ENCODE data around the gene SH3BGRL.
A peak's percentile ranks its signal among the peaks of the same experiment; 100 is the strongest.

Gene SH3BGRL

GRCh38 chrX:81257817-81258216 lies 55.9 kb downstream of the SH3BGRL start:
- H3K9me3 ChIP-seq (ENCODE audit: control extremely low read depth in 1 of 5, control insufficient read depth in 4 of 5, insufficient read depth in 2 of 5, low read depth in 1 of 5, low read length in 4 of 5) = no peaks in the 10 kb centered on the region
- peaks cover 0 to 6% (median 1%) of the 10 kb centered on the region in 4 experiments for H3K4me1 ChIP-seq (ENCODE audit: control extremely low read depth in 1 of 4, control insufficient read depth in 4 of 4, insufficient read depth in 4 of 4, low read length in 3 of 4)
- no peaks in the 10 kb centered on the region for H3K27me3 ChIP-seq (replicated peaks in 2 of 5; ENCODE audit: control insufficient read depth in 4 of 5, insufficient read depth in 5 of 5, low read length in 4 of 5)
- no peak for DNase-seq
- ChIA-PET CTCF (no interaction called here), POLR2A (no interaction called here)
- H3K27ac ChIP-seq (ENCODE audit: insufficient read depth in 1 of 2, low read depth in 1 of 2, low read length in 2 of 2, poor library complexity in 1 of 2, severe bottlenecking in 2 of 2) = no peak overlapping the region
- H3K36me3 ChIP-seq (ENCODE audit: control insufficient read depth in 4 of 4, insufficient read depth in 4 of 4, low read length in 3 of 4) = no peaks in the 10 kb centered on the region
- no peak overlapping the region for H3K4me3 ChIP-seq (ENCODE audit: control insufficient read depth in 1 of 7, extremely low read depth in 1 of 7, insufficient read depth in 4 of 7, low read depth in 2 of 7, low read length in 6 of 7)

- Histone ChIP-seq H3K27me3 (replicated peaks in 2 of 5; ENCODE audit: control insufficient read depth in 4 of 5, insufficient read depth in 5 of 5, low read length in 4 of 5) (no peaks in the 10 kb centered on the region), H3K4me1 (ENCODE audit: control extremely low read depth in 1 of 4, control insufficient read depth in 4 of 4, insufficient read depth in 4 of 4, low read length in 3 of 4) (peaks cover 0 to 6% (median 1%) of the 10 kb centered on the region in 4 experiments), H3K4me3 (ENCODE audit: control insufficient read depth in 1 of 7, extremely low read depth in 1 of 7, insufficient read depth in 4 of 7, low read depth in 2 of 7, low read length in 6 of 7) (no peak overlapping the region), H3K27ac (ENCODE audit: insufficient read depth in 1 of 2, low read depth in 1 of 2, low read length in 2 of 2, poor library complexity in 1 of 2, severe bottlenecking in 2 of 2) (no peak overlapping the region), H3K36me3 (ENCODE audit: control insufficient read depth in 4 of 4, insufficient read depth in 4 of 4, low read length in 3 of 4) (no peaks in the 10 kb centered on the region), H3K9me3 (ENCODE audit: control extremely low read depth in 1 of 5, control insufficient read depth in 4 of 5, insufficient read depth in 2 of 5, low read depth in 1 of 5, low read length in 4 of 5) (no peaks in the 10 kb centered on the region)
- 50% methylated on average over 1 of the region's 1 CpG for WGBS (ENCODE audit: insufficient coverage)
- no peak for DNase-seq
- POLR2A ChIA-PET = no interaction called here
- CTCF ChIA-PET = no interaction called here
Observed at GRCh38 chrX:81259020-81259713, 57.3 kb downstream of the SH3BGRL start.

GRCh38 chrX:81259714-81260395 lies 58.0 kb downstream of the SH3BGRL start:
- no CpG with 5 or more reads among the region's 3 CpGs for WGBS (ENCODE audit: insufficient coverage)
- ChIA-PET CTCF (interaction anchor here (1.3 kb wide), 1 partner anchor 58 kb away, joined by 3 read pairs; the partner anchor contains the start of genes HMGN5 and SH3BGRL), POLR2A (no interaction called here)
- Histone ChIP-seq H3K4me1 (ENCODE audit: control extremely low read depth in 1 of 4, control insufficient read depth in 4 of 4, insufficient read depth in 4 of 4, low read length in 3 of 4) (peaks cover 0 to 6% (median 1%) of the 10 kb centered on the region in 4 experiments), H3K9me3 (ENCODE audit: control extremely low read depth in 1 of 5, control insufficient read depth in 4 of 5, insufficient read depth in 2 of 5, low read depth in 1 of 5, low read length in 4 of 5) (no peaks in the 10 kb centered on the region), H3K4me3 (ENCODE audit: control insufficient read depth in 1 of 7, extremely low read depth in 1 of 7, insufficient read depth in 4 of 7, low read depth in 2 of 7, low read length in 6 of 7) (no peak overlapping the region), H3K27ac (ENCODE audit: insufficient read depth in 1 of 2, low read depth in 1 of 2, low read length in 2 of 2, poor library complexity in 1 of 2, severe bottlenecking in 2 of 2) (no peak overlapping the region), H3K27me3 (replicated peaks in 2 of 5; ENCODE audit: control insufficient read depth in 4 of 5, insufficient read depth in 5 of 5, low read length in 4 of 5) (no peaks in the 10 kb centered on the region), H3K36me3 (ENCODE audit: control insufficient read depth in 4 of 4, insufficient read depth in 4 of 4, low read length in 3 of 4) (no peaks in the 10 kb centered on the region)
- DNase-seq = peak in 1 of 3 donors; percentile 4

DNA sequence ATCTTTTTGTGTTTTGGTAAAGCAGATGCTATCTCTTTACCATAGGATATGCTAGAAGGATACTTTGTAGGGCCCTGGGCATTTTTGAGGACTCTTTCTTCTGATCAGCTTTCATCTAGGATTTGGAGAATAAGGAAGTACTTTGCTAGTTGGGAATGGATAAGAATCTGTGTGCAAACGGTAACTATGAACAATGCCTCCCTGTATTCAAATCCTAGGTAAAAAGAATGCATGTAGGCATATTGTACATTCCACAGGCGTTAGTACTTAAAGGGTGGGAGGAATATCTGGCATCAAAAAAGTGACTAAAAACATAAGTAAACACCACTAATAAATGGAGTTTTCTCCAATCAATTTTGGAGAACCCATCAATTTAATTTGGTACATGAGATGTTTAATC lies 59.7 kb downstream of the SH3BGRL start:
- WGBS (ENCODE audit: insufficient coverage) = no CpG with 5 or more reads among the region's 2 CpGs
- POLR2A ChIA-PET = no interaction called here
- Histone ChIP-seq H3K27me3 (replicated peaks in 2 of 5; ENCODE audit: control insufficient read depth in 4 of 5, insufficient read depth in 5 of 5, low read length in 4 of 5) (no peaks in the 10 kb centered on the region), H3K9me3 (ENCODE audit: control extremely low read depth in 1 of 5, control insufficient read depth in 4 of 5, insufficient read depth in 2 of 5, low read depth in 1 of 5, low read length in 4 of 5) (no peaks in the 10 kb centered on the region), H3K36me3 (ENCODE audit: control insufficient read depth in 4 of 4, insufficient read depth in 4 of 4, low read length in 3 of 4) (no peaks in the 10 kb centered on the region), H3K4me3 (ENCODE audit: control insufficient read depth in 1 of 7, extremely low read depth in 1 of 7, insufficient read depth in 4 of 7, low read depth in 2 of 7, low read length in 6 of 7) (no peak overlapping the region), H3K4me1 (ENCODE audit: control extremely low read depth in 1 of 4, control insufficient read depth in 4 of 4, insufficient read depth in 4 of 4, low read length in 3 of 4) (peaks cover 0 to 6% (median 1%) of the 10 kb centered on the region in 4 experiments), H3K27ac (ENCODE audit: insufficient read depth in 1 of 2, low read depth in 1 of 2, low read length in 2 of 2, poor library complexity in 1 of 2, severe bottlenecking in 2 of 2) (no peak overlapping the region)
- DNase-seq = no peak
- CTCF ChIA-PET = no interaction called here

DNA sequence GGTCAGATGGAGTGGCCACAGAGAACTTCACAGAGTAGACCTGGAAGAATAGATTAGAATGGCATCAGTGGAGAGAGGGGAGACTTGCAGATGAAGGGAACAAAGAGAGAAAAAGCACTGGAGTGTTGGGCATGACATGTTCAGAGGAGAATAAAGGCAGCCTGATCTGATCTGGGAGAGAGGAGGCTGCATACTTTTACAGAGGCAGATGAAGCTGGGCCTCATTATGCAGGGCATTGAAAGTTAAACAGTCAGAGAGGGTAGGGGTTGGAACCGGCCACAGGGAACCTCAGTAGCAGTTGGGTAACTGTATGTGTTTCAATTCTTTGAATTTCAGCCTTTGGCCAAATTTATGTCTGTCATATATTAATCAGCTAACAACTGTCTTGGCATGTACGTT lies 61.2 kb downstream of the SH3BGRL start:
- no peak for DNase-seq
- no peaks in the 10 kb centered on the region for H3K27me3 ChIP-seq (replicated peaks in 2 of 5; ENCODE audit: control insufficient read depth in 4 of 5, insufficient read depth in 5 of 5, low read length in 4 of 5)
- ChIA-PET POLR2A (interaction anchor here (0.5 kb wide), 1 partner anchor 10 kb away, joined by 3 read pairs; no protein-coding TSS in a partner anchor), CTCF (no interaction called here)
- 58% methylated on average over 2 of the region's 2 CpGs for WGBS (ENCODE audit: insufficient coverage)
- H3K27ac ChIP-seq (ENCODE audit: insufficient read depth in 1 of 2, low read depth in 1 of 2, low read length in 2 of 2, poor library complexity in 1 of 2, severe bottlenecking in 2 of 2) = no peak overlapping the region
- no peaks in the 10 kb centered on the region for H3K9me3 ChIP-seq (ENCODE audit: control extremely low read depth in 1 of 5, control insufficient read depth in 4 of 5, insufficient read depth in 2 of 5, low read depth in 1 of 5, low read length in 4 of 5)
- no peak overlapping the region for H3K4me3 ChIP-seq (ENCODE audit: control insufficient read depth in 1 of 7, extremely low read depth in 1 of 7, insufficient read depth in 4 of 7, low read depth in 2 of 7, low read length in 6 of 7)
- peaks cover 0 to 4% (median 1%) of the 10 kb centered on the region in 4 experiments for H3K4me1 ChIP-seq (ENCODE audit: control extremely low read depth in 1 of 4, control insufficient read depth in 4 of 4, insufficient read depth in 4 of 4, low read length in 3 of 4)
- H3K36me3 ChIP-seq (ENCODE audit: control insufficient read depth in 4 of 4, insufficient read depth in 4 of 4, low read length in 3 of 4) = no peaks in the 10 kb centered on the region

DNA sequence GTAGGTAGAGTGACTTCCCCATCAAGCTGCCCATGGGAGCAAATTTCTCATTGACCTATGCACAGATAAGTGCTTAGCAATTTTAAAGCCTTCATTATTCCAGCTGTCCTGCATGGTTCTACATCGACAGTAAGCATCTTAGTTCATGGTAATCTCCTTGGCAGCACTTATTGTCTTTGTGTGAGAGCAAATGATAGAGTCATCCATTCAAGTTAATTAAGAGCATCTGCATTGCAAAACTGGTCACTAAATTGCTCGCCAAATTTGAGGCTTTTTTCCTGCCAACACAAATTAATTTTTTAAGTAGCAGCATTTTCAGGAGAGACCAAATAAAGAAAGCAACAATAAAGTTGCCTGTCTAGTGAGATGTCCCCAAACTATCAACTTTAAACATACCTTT lies 76.7 kb downstream of the SH3BGRL start:
- Histone ChIP-seq H3K36me3 (ENCODE audit: control insufficient read depth in 4 of 4, insufficient read depth in 4 of 4, low read length in 3 of 4) (peaks cover 7 to 36% (median 15%) of the 10 kb centered on the region in 4 experiments), H3K4me1 (ENCODE audit: control extremely low read depth in 1 of 4, control insufficient read depth in 4 of 4, insufficient read depth in 4 of 4, low read length in 3 of 4) (no peaks in the 10 kb centered on the region), H3K9me3 (ENCODE audit: control extremely low read depth in 1 of 5, control insufficient read depth in 4 of 5, insufficient read depth in 2 of 5, low read depth in 1 of 5, low read length in 4 of 5) (peaks cover 0 to 3% (median 0%) of the 10 kb centered on the region in 5 experiments), H3K27ac (ENCODE audit: insufficient read depth in 1 of 2, low read depth in 1 of 2, low read length in 2 of 2, poor library complexity in 1 of 2, severe bottlenecking in 2 of 2) (no peak overlapping the region), H3K27me3 (replicated peaks in 2 of 5; ENCODE audit: control insufficient read depth in 4 of 5, insufficient read depth in 5 of 5, low read length in 4 of 5) (peaks cover 0 to 4% (median 0%) of the 10 kb centered on the region in 5 experiments), H3K4me3 (ENCODE audit: control insufficient read depth in 1 of 7, extremely low read depth in 1 of 7, insufficient read depth in 4 of 7, low read depth in 2 of 7, low read length in 6 of 7) (no peak overlapping the region)
- WGBS (ENCODE audit: insufficient coverage) = 49% methylated on average over 2 of the region's 2 CpGs
- ChIA-PET POLR2A (no interaction called here), CTCF (no interaction called here)
- DNase-seq = no peak

GRCh38 chrX:81280148-81280547 lies 78.2 kb downstream of the SH3BGRL start:
- H3K27me3 ChIP-seq (replicated peaks in 2 of 5; ENCODE audit: control insufficient read depth in 4 of 5, insufficient read depth in 5 of 5, low read length in 4 of 5) = peaks cover 0 to 4% (median 0%) of the 10 kb centered on the region in 5 experiments
- H3K4me3 ChIP-seq (ENCODE audit: control insufficient read depth in 1 of 7, extremely low read depth in 1 of 7, insufficient read depth in 4 of 7, low read depth in 2 of 7, low read length in 6 of 7) = no peak overlapping the region
- H3K9me3 ChIP-seq (ENCODE audit: control extremely low read depth in 1 of 5, control insufficient read depth in 4 of 5, insufficient read depth in 2 of 5, low read depth in 1 of 5, low read length in 4 of 5) = peaks cover 0 to 4% (median 2%) of the 10 kb centered on the region in 5 experiments
- H3K27ac ChIP-seq (ENCODE audit: insufficient read depth in 1 of 2, low read depth in 1 of 2, low read length in 2 of 2, poor library complexity in 1 of 2, severe bottlenecking in 2 of 2) = no peak overlapping the region
- POLR2A ChIA-PET = no interaction called here
- WGBS (ENCODE audit: insufficient coverage) = 56% methylated on average over 6 of the region's 8 CpGs
- CTCF ChIA-PET = no interaction called here
- peak in 1 of 3 donors; percentile 4 for DNase-seq
- no peaks in the 10 kb centered on the region for H3K4me1 ChIP-seq (ENCODE audit: control extremely low read depth in 1 of 4, control insufficient read depth in 4 of 4, insufficient read depth in 4 of 4, low read length in 3 of 4)
- peaks cover 7 to 36% (median 14%) of the 10 kb centered on the region in 4 experiments for H3K36me3 ChIP-seq (ENCODE audit: control insufficient read depth in 4 of 4, insufficient read depth in 4 of 4, low read length in 3 of 4)

All from common myeloid progenitor, CD34-positive (primary cell).